HFFc6 (cell line): ENCODE data around the gene GPR3. TPM values are rescaled to one million over a fixed set of nuclear protein-coding genes. Genes with fewer than 3 reads are reported as not detected.

ENCODE experiments used
- DNase-seq: peaks from one replicate; pipeline ENCODE4 v3.0.0-alpha.2; 2018
- H3K27ac Mint-ChIP-seq: 2 replicates; pipeline ENCODE4 v1.8.0; 2020; ENCODE audit warnings: mild to moderate bottlenecking, mixed read lengths
- H3K27me3 Mint-ChIP-seq: 2 replicates; pipeline ENCODE4 v1.8.0; 2021; ENCODE audit warnings: mild to moderate bottlenecking, moderate library complexity, mixed read lengths; ENCODE audit not compliant: insufficient read depth
- H3K36me3 Mint-ChIP-seq: 2 replicates; pipeline ENCODE4 v1.8.0; 2021; ENCODE audit warnings: low read depth, mixed read lengths
- H3K4me1 Mint-ChIP-seq: 2 replicates; pipeline ENCODE4 v1.8.0; 2020; ENCODE audit warnings: low read depth, mixed read lengths
- H3K4me3 Mint-ChIP-seq: 2 replicates; pipeline ENCODE4 v1.8.0; 2020; ENCODE audit warnings: mild to moderate bottlenecking, moderate library complexity, mixed read lengths
- H3K9me3 Mint-ChIP-seq: 2 replicates; pipeline ENCODE4 v1.8.0; 2020; ENCODE audit warnings: mild to moderate bottlenecking, mixed read lengths
- total RNA-seq, 6 experiments: library from RNA; stranded (reverse); fragmentation: NEBNext Ultra II Directional; extraction: Animal tissue kit (Norgen Biotek cat#: 25700); gene quantifications; 2 replicates in 1 of 6; 3 replicates in 5 of 6; pipeline ENCODE4 v1.2.3, GENCODE V29; 2021
- TF ChIP-seq, protein P1 (sequence below): fragments of 200-600 bp; sonication (generic); IDR thresholded peaks from 2 replicates; pipeline ENCODE4 v1.5.0; 2021; ENCODE audit warnings: antibody characterized with exemption, mild to moderate bottlenecking

GPR3 gene
- total RNA-seq, 6 experiments from 2014 or later = 2.3 to 3.3 (median 2.9) TPM

- Mint-ChIP-seq H3K27me3 (peaks cover 9% of the 10 kb centered on the region), H3K4me3 (no peak overlapping the region), H3K36me3 (no peaks in the 10 kb centered on the region), H3K9me3 (no peaks in the 10 kb centered on the region), H3K27ac (no peak overlapping the region), H3K4me1 (no peaks in the 10 kb centered on the region)
- TF ChIP-seq, protein P1, sequence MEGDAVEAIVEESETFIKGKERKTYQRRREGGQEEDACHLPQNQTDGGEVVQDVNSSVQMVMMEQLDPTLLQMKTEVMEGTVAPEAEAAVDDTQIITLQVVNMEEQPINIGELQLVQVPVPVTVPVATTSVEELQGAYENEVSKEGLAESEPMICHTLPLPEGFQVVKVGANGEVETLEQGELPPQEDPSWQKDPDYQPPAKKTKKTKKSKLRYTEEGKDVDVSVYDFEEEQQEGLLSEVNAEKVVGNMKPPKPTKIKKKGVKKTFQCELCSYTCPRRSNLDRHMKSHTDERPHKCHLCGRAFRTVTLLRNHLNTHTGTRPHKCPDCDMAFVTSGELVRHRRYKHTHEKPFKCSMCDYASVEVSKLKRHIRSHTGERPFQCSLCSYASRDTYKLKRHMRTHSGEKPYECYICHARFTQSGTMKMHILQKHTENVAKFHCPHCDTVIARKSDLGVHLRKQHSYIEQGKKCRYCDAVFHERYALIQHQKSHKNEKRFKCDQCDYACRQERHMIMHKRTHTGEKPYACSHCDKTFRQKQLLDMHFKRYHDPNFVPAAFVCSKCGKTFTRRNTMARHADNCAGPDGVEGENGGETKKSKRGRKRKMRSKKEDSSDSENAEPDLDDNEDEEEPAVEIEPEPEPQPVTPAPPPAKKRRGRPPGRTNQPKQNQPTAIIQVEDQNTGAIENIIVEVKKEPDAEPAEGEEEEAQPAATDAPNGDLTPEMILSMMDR = no peak
- no peak for DNase-seq
Measured at GRCh38 chr1:27379564-27380122, 12.8 kb upstream of the GPR3 start.

DNA sequence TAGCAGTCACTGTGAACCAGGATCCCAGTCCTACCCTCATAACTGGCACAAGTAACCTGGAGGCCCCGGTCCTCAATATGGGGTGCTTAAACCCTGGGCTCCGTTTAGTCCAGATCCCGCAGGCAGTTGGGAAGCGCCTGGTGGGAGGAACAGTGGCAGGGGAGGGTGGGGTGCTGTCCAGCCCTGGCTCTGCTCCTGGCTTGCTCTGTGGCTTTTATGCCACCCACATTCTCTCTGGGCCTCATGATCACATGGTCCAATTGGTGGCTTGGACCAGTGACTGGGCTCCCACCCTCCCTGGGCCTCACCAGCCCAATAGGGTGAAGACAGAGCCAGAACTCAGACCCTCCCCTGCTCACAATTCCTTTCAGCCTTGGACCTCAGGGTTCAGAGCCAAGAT, 12.2 kb upstream of the GPR3 start:
- TF ChIP-seq, protein P1 = no peak

DNA sequence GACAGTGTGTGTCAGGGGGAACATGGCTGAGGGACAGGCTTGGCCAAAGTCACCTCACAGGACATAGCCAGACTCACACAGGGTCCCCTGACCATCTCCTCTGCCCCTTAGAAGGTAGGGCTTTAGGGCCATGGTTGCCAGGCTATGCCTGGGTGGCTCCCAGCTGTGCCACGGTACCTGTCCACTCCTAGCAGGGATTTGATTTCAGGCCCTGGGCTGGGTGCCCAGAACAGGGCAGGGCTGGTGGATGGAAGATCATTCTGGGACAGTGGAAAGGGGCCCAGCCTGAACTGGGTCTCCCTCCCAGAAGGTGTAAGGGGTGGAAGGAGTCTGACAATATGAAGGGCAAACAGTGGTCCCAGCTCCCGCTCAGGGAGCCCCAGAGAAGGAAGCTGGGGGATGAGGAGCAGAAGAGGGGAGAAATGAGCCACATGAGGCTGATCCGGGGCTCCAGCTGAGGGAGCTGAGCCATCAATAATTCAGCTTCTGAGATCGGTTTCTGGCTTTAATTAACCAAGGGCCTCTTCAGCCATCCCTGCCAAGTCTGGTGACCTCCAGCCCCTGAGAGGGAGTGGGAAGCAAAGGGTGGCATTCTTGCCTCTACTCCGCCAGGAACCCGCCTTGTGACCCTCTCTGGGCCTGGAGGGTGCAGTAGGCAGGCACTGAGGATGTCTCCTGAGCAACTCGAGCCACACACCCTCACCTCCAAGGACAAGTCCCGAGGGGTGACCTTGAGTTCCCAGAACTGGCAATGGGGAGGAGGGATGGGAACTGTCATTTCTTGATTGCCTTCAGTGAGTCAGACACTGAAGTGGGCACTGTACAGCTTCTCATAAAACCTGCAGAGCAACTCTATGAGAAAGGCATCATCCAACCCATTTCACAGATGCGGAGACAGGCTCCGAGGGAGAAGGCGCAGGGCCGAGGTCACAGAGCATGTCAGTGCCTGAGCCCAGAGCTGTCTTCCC, 11.4 kb upstream of the GPR3 start:
- no peaks in the 10 kb centered on the region for H3K36me3 Mint-ChIP-seq
- DNase-seq = no peak
- no peaks in the 10 kb centered on the region for H3K9me3 Mint-ChIP-seq
- no peak overlapping the region for H3K27ac Mint-ChIP-seq
- H3K4me3 Mint-ChIP-seq = no peak overlapping the region
- no peaks in the 10 kb centered on the region for H3K4me1 Mint-ChIP-seq
- TF ChIP-seq, protein P1 = no peak
- peaks cover 9% of the 10 kb centered on the region for H3K27me3 Mint-ChIP-seq

More for the DNA sequence above, 12.2 kb upstream of the GPR3 start:
- Mint-ChIP-seq H3K9me3 (no peaks in the 10 kb centered on the region), H3K4me3 (no peak overlapping the region), H3K4me1 (no peaks in the 10 kb centered on the region), H3K27ac (no peak overlapping the region), H3K36me3 (no peaks in the 10 kb centered on the region), H3K27me3 (peaks cover 9% of the 10 kb centered on the region)
- no peak for DNase-seq

DNA sequence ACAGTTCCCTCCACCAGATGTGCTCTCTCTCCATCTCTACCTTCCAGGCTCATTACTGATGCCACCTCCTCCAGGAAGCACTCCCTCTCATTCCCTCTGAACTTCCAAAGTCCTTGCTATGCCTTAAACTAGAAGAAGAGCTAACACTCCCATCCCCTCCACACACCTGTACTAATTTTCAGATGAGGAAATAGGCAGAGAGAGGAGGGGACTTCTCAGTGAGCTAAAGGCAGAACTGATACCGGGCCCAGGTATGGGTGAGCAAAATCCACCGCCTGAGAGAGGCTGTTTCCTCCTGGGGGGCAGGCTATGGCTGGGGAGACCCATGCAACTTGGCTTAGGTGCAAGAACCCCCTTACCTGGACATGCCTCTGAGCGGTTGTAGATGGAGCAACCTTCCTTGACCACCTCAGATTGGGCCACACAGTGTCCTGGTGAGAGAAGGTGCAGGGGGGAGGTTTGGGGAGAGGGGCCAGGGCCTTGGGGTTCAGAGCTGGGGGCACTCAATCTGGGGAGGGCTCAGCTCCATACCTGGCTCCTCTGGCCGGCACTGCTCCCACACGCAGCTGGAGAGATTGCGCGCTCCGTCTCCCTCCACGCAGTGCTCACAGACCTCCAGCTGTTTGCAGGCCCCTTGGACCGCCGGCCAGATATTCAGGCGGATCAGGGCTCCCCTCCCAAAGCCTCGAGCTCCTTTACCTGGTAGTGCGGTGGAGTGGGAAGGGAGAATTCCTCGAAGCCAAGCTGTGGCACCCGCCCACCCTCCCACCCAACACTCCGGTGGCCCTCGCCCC, 10.3 kb upstream of the GPR3 start:
- DNase-seq = no peak
- no peaks in the 10 kb centered on the region for H3K9me3 Mint-ChIP-seq
- no peak overlapping the region for H3K4me3 Mint-ChIP-seq
- TF ChIP-seq, protein P1 = no peak
- peaks cover 5% of the 10 kb centered on the region for H3K27me3 Mint-ChIP-seq
- no peak overlapping the region for H3K27ac Mint-ChIP-seq
- no peaks in the 10 kb centered on the region for H3K4me1 Mint-ChIP-seq
- H3K36me3 Mint-ChIP-seq = no peaks in the 10 kb centered on the region

- Mint-ChIP-seq H3K36me3 (no peaks in the 10 kb centered on the region), H3K9me3 (no peaks in the 10 kb centered on the region), H3K27me3 (peaks cover 5% of the 10 kb centered on the region), H3K27ac (no peak within 1 kb of the TSS), H3K4me3 (no peak within 1 kb of the TSS), H3K4me1 (no peaks in the 10 kb centered on the region)
- TF ChIP-seq, protein P1 = no peak
- DNase-seq = no peak
Measured at GRCh38 chr1:27383039-27383605, 9.3 kb upstream of the GPR3 start, which contains the start of gene CD164L2. Gene CD164L2 (minus strand): TSS chr1:27383333. CDS start chr1:27383239, 94 bp downstream.
